ENCODE measurements around the gene SCRT2. TPM values are rescaled to one million over a fixed set of nuclear protein-coding genes. Genes with fewer than 3 reads are reported as not detected.

SCRT2 gene
- total and polyA plus RNA-seq, 2 of the 4 experiments (the other 2 are of a cell fraction): not detected

DNA sequence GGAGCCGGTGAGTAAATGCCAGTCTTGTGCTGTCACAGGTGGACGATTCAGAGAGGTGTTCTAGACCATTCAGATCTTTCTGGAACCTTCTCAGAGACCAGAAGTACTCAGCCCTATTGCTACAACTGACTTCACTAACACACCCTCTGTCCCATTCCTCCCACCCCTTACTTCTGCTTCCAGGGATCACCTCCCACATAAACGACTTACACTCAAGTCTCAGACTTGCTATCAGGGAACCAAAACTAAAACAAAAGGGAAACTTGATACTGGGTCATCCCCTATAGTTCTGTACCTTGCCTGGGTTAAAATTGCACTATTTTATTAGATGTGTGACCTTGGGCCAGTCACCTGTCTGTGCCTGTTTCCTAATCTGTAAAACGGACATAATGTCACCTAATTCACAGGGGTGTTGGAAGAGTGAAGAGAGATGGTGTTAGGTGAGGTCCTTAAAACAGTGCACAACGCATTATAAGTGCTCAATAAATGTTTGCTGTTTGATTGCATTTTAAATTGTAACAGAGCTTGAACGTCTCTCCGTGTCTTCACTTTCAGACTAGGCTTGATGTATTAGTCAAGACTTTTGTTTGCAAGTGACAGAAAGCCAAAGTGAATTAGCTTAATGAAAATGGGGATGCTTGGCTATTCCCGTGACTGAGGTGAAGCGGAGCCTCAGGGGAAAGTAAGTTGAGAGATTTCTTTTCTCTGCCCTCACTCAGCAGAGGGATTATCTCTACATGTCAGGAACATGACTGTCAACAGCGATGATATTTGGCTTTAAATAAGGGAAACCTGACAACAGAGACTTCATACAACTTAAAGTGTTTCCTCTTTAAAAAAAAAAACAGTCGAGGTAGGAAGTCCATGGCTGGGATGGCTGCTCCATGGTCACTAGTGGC, 19.6 kb downstream of the SCRT2 start:
- Histone ChIP-seq H2BK120ac (ENCODE audit: low read depth, low read length) (no peak overlapping the region), H3K9me3 (ENCODE audit: control insufficient read depth, insufficient read depth, low read length) (no peaks in the 10 kb centered on the region), H3K4me1 (ENCODE audit: control insufficient read depth, insufficient read depth, low read length) (peaks cover 18% of the 10 kb centered on the region), H2AK9ac (replicated peaks; ENCODE audit: low read depth, low read length, poor library complexity) (no peak overlapping the region), H3K4me2 (ENCODE audit: low read depth, low read length) (no peak overlapping the region), H3K79me1 (ENCODE audit: low read depth in 1 of 2, low read length in 2 of 2) (peaks cover 16 to 23% of the 10 kb centered on the region in 2 experiments), H3K9me1 (ENCODE audit: insufficient read depth, low read length) (peaks cover 9% of the 10 kb centered on the region), H2AFZ (replicated peaks; ENCODE audit: low read length, poor library complexity) (no peak overlapping the region), H3K27ac (ENCODE audit: insufficient read depth, low read length) (no peak overlapping the region), H3K4ac (ENCODE audit: low read depth, low read length) (no peak overlapping the region), H3K18ac (ENCODE audit: low read depth, low read length) (no peak overlapping the region), H2BK15ac (ENCODE audit: low read depth, low read length) (no peak overlapping the region), H3K27me3 (ENCODE audit: control insufficient read depth, insufficient read depth, low read length) (peaks cover 5% of the 10 kb centered on the region; the same call in 1 of the 2 replicates), H3K4me3 (ENCODE audit: insufficient read depth, low read depth, low read length) (no peak overlapping the region), H2BK20ac (ENCODE audit: low read depth, low read length) (no peak overlapping the region), H3K56ac (ENCODE audit: extremely low read depth, insufficient read depth, low read length) (no peak overlapping the region), H4K8ac (ENCODE audit: low read depth in 2 of 2, low read length in 2 of 2) (no peak overlapping the region), H3K9ac (ENCODE audit: low read depth, low read length) (no peak overlapping the region), H4K20me1 (ENCODE audit: insufficient read depth, low read length) (peaks cover 12% of the 10 kb centered on the region), H3K23ac (ENCODE audit: low read depth, low read length) (no peak overlapping the region), H4K91ac (ENCODE audit: insufficient read depth, low read depth, low read length) (no peak overlapping the region), H2AK5ac (ENCODE audit: low read depth, low read length) (no peak overlapping the region), H3K14ac (replicated peaks; ENCODE audit: low read depth, low read length) (no peak overlapping the region), H2BK5ac (ENCODE audit: low read depth, low read length, poor library complexity, severe bottlenecking) (no peak overlapping the region), H3K36me3 (ENCODE audit: control insufficient read depth, insufficient read depth, low read length) (peaks cover under 1% of the 10 kb centered on the region; the same call in 1 of the 2 replicates), H4K5ac (ENCODE audit: low read depth, low read length) (no peak overlapping the region)
- dilution Hi-C loops (cut with HindIII; ENCODE audit: low sequenced_read_pairs, unreplicated experiment): no loop called here
- DNase-seq (no peak), ATAC-seq (ENCODE audit: low read depth) (no peak)
- WGBS, 2 experiments (ENCODE audit: extremely low coverage in 2 of 2, insufficient read length in 1 of 2): 80% methylated on average over 3 of the region's 11 CpGs; no CpG with 5 or more reads in 1 of the 2 experiments
- CTCF ChIA-PET: interaction anchor here (0.6 to 1.1 kb wide), 2 partner anchors 11 to 327 kb away, joined by 3 read pairs; no protein-coding TSS in a partner anchor
- TF ChIP-seq MAFK (IDR thresholded peaks at IDR 0.05; ENCODE audit: low read depth, low read length) (no peak), RFX5 (IDR thresholded peaks at IDR 0.05; ENCODE audit: low read depth, low read length) (no peak), MAZ (IDR thresholded peaks at IDR 0.05; ENCODE audit: borderline replicate concordance, low read depth, low read length) (no peak), RCOR1 (IDR thresholded peaks at IDR 0.05; ENCODE audit: insufficient replicate concordance, low read length) (no peak), SMC3 (IDR thresholded peaks at IDR 0.05; ENCODE audit: low read depth, low read length) (no peak), FOS (IDR thresholded peaks at IDR 0.05; ENCODE audit: low read depth, low read length) (no peak), RAD21 (IDR thresholded peaks at IDR 0.05; ENCODE audit: low read length) (no peak), POLR2A (IDR thresholded peaks at IDR 0.05; ENCODE audit: low read depth, low read length) (no peak), BHLHE40 (IDR thresholded peaks at IDR 0.05; ENCODE audit: low read depth, low read length) (no peak), CEBPB (IDR thresholded peaks at IDR 0.05; ENCODE audit: low read depth, low read length) (no peak), NFE2L2 (IDR thresholded peaks at IDR 0.05; ENCODE audit: low read depth, low read length) (no peak)
- TF ChIP-seq, protein P1, sequence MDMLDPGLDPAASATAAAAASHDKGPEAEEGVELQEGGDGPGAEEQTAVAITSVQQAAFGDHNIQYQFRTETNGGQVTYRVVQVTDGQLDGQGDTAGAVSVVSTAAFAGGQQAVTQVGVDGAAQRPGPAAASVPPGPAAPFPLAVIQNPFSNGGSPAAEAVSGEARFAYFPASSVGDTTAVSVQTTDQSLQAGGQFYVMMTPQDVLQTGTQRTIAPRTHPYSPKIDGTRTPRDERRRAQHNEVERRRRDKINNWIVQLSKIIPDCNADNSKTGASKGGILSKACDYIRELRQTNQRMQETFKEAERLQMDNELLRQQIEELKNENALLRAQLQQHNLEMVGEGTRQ (IDR thresholded peaks at IDR 0.05; ENCODE audit: low read depth, low read length): no peak
- TF ChIP-seq, protein P2, sequence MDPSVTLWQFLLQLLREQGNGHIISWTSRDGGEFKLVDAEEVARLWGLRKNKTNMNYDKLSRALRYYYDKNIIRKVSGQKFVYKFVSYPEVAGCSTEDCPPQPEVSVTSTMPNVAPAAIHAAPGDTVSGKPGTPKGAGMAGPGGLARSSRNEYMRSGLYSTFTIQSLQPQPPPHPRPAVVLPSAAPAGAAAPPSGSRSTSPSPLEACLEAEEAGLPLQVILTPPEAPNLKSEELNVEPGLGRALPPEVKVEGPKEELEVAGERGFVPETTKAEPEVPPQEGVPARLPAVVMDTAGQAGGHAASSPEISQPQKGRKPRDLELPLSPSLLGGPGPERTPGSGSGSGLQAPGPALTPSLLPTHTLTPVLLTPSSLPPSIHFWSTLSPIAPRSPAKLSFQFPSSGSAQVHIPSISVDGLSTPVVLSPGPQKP (IDR thresholded peaks at IDR 0.05; ENCODE audit: borderline replicate concordance, low read depth, low read length): no peak
- intact Hi-C loops (cut with micrococcal nuclease): no loop called here
- POLR2A ChIA-PET (ENCODE audit: unreplicated experiment): no interaction called here
- no TSS peak for BruUV-seq (replicated peaks)
- in situ Hi-C loops (cut with MboI; ENCODE audit: low sequenced_read_pairs): loop anchor here (10.0 kb wide), 3 partner anchors 111 to 301 kb away; partner anchors contain the start of gene CSNK2A1
